SK-N-SH (cell line): ENCODE results near the gene GGTLC3.
"Not testable (repeated sequence)": the region's sequence is repeated elsewhere in the genome, so short reads cannot be mapped to it uniquely, and the experiment has no call there.

Experiments used
- EZH2phosphoT487 ChIP-seq: fragments of 200-600 bp; sonication (generic); IDR thresholded peaks from 2 replicates; pipeline ENCODE4 v1.6.1; 2017; ENCODE audit warnings: low read depth, mixed run types, mild to moderate bottlenecking, antibody characterized with exemption, moderate library complexity, borderline replicate concordance
- NRF1 ChIP-seq: IDR thresholded peaks from 2 replicates; pipeline ENCODE4 v1.6.1; 2012; ENCODE audit warnings: low read depth, mild to moderate bottlenecking, low read length
- RAD21 ChIP-seq: IDR thresholded peaks from 2 replicates; pipeline ENCODE4 v1.6.1; 2012; ENCODE audit warnings: mild to moderate bottlenecking, low read length
- SMC3 ChIP-seq: IDR thresholded peaks from 2 replicates; pipeline ENCODE4 v1.6.1; 2012; ENCODE audit warnings: low read depth, low read length, improper control_type of control experiment
- TF ChIP-seq, protein P1 (sequence below): fragments of 200-600 bp; sonication (generic); IDR thresholded peaks from 2 replicates; pipeline ENCODE4 v1.6.1; 2017; ENCODE audit warnings: antibody characterized with exemption, mild to moderate bottlenecking, moderate library complexity
- TF ChIP-seq, protein P2 (sequence below): IDR thresholded peaks from 2 replicates; pipeline ENCODE4 v1.6.1; 2012; ENCODE audit warnings: mild to moderate bottlenecking, low read depth, low read length, moderate library complexity

DNA sequence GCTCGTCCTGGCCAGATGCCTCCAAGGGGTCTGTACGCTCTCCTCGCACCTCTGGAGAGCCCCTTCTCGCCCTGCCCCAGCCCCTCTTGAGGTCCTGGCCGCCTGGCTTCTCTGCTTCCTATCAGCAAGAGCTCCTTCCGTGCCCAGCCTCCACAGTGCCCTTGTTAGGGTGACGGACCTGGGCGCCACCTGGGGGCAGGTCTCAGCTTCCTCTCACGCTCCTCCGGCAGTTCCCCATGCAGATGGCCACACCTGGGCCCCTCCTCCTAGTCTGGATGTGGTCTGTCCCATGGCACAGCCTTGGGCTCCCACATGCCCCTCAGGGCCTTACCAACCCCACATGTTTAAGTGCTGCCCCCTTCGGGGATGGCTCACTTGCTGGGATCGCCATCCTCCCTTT lies 16.4 kb upstream of the GGTLC3 start:
- TF ChIP-seq, protein P1, sequence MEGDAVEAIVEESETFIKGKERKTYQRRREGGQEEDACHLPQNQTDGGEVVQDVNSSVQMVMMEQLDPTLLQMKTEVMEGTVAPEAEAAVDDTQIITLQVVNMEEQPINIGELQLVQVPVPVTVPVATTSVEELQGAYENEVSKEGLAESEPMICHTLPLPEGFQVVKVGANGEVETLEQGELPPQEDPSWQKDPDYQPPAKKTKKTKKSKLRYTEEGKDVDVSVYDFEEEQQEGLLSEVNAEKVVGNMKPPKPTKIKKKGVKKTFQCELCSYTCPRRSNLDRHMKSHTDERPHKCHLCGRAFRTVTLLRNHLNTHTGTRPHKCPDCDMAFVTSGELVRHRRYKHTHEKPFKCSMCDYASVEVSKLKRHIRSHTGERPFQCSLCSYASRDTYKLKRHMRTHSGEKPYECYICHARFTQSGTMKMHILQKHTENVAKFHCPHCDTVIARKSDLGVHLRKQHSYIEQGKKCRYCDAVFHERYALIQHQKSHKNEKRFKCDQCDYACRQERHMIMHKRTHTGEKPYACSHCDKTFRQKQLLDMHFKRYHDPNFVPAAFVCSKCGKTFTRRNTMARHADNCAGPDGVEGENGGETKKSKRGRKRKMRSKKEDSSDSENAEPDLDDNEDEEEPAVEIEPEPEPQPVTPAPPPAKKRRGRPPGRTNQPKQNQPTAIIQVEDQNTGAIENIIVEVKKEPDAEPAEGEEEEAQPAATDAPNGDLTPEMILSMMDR = not testable (repeated sequence)
- not testable (repeated sequence) for TF ChIP-seq SMC3, RAD21, NRF1, EZH2phosphoT487
- TF ChIP-seq, protein P2, sequence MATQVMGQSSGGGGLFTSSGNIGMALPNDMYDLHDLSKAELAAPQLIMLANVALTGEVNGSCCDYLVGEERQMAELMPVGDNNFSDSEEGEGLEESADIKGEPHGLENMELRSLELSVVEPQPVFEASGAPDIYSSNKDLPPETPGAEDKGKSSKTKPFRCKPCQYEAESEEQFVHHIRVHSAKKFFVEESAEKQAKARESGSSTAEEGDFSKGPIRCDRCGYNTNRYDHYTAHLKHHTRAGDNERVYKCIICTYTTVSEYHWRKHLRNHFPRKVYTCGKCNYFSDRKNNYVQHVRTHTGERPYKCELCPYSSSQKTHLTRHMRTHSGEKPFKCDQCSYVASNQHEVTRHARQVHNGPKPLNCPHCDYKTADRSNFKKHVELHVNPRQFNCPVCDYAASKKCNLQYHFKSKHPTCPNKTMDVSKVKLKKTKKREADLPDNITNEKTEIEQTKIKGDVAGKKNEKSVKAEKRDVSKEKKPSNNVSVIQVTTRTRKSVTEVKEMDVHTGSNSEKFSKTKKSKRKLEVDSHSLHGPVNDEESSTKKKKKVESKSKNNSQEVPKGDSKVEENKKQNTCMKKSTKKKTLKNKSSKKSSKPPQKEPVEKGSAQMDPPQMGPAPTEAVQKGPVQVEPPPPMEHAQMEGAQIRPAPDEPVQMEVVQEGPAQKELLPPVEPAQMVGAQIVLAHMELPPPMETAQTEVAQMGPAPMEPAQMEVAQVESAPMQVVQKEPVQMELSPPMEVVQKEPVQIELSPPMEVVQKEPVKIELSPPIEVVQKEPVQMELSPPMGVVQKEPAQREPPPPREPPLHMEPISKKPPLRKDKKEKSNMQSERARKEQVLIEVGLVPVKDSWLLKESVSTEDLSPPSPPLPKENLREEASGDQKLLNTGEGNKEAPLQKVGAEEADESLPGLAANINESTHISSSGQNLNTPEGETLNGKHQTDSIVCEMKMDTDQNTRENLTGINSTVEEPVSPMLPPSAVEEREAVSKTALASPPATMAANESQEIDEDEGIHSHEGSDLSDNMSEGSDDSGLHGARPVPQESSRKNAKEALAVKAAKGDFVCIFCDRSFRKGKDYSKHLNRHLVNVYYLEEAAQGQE = not testable (repeated sequence)
